ENCODE results near the gene CCDC92. TPM values are rescaled to one million over a fixed set of nuclear protein-coding genes. Genes with fewer than 3 reads are reported as not detected.

The CCDC92 gene
- total RNA-seq, 2 donors from 2014 or later: 9.6 to 19.5 TPM

GRCh38 chr12:123952037-123952436 is 20.6 kb downstream of the CCDC92 start:
- H3K9ac ChIP-seq (ENCODE audit: low read depth in 2 of 2, low read length in 2 of 2): no peak overlapping the region
- intact Hi-C loops (cut with DNase I): no loop called here
- no peaks in the 10 kb centered on the region for H3K36me3 ChIP-seq
- H3K27me3 ChIP-seq: no peaks in the 10 kb centered on the region
- no peak for DNase-seq
- no peaks in the 10 kb centered on the region for H3K9me3 ChIP-seq
- no peak for TF ChIP-seq CTCF (IDR thresholded peaks at IDR 0.05)
- H3K4me1 ChIP-seq: no peaks in the 10 kb centered on the region
- H3K27ac ChIP-seq: no peak overlapping the region
- no peak overlapping the region for H3K4me3 ChIP-seq

GRCh38 chr12:123951467-123951866 is 21.2 kb downstream of the CCDC92 start:
- Histone ChIP-seq H3K9me3 (no peaks in the 10 kb centered on the region), H3K27ac (no peak overlapping the region), H3K4me3 (no peak overlapping the region), H3K4me1 (no peaks in the 10 kb centered on the region), H3K27me3 (no peaks in the 10 kb centered on the region), H3K9ac (ENCODE audit: low read depth in 2 of 2, low read length in 2 of 2) (no peak overlapping the region), H3K36me3 (no peaks in the 10 kb centered on the region)
- TF ChIP-seq CTCF (IDR thresholded peaks at IDR 0.05): no peak
- DNase-seq: no peak
- intact Hi-C loops (cut with DNase I): no loop called here

- H3K9me3 ChIP-seq: no peaks in the 10 kb centered on the region
- no peak for TF ChIP-seq CTCF (IDR thresholded peaks at IDR 0.05)
- H3K27me3 ChIP-seq: no peaks in the 10 kb centered on the region
- no peak for DNase-seq
- intact Hi-C loops (cut with DNase I): no loop called here
- no peaks in the 10 kb centered on the region for H3K4me1 ChIP-seq
- no peak overlapping the region for H3K4me3 ChIP-seq
- H3K27ac ChIP-seq: no peak overlapping the region
- H3K36me3 ChIP-seq: no peaks in the 10 kb centered on the region
- no peak overlapping the region for H3K9ac ChIP-seq (ENCODE audit: low read depth in 2 of 2, low read length in 2 of 2)
These were observed 21.9 kb downstream of the CCDC92 start for GRCh38 chr12:123950476-123951349.

- Histone ChIP-seq H3K4me1 (no peaks in the 10 kb centered on the region), H3K9ac (ENCODE audit: low read depth in 2 of 2, low read length in 2 of 2) (no peak overlapping the region), H3K27ac (no peak overlapping the region), H3K36me3 (no peaks in the 10 kb centered on the region), H3K9me3 (no peaks in the 10 kb centered on the region), H3K4me3 (no peak overlapping the region), H3K27me3 (no peaks in the 10 kb centered on the region)
- intact Hi-C loops (cut with DNase I): no loop called here
- no peak for TF ChIP-seq CTCF (IDR thresholded peaks at IDR 0.05)
- no peak for DNase-seq
These were observed 22.9 kb downstream of the CCDC92 start for GRCh38 chr12:123949770-123950165.

- DNase-seq: no peak
- intact Hi-C loops (cut with DNase I): no loop called here
- no peak overlapping the region for H3K4me3 ChIP-seq
- no peaks in the 10 kb centered on the region for H3K9me3 ChIP-seq
- H3K36me3 ChIP-seq: no peaks in the 10 kb centered on the region
- H3K27ac ChIP-seq: no peak overlapping the region
- H3K9ac ChIP-seq (ENCODE audit: low read depth in 2 of 2, low read length in 2 of 2): no peak overlapping the region
- H3K27me3 ChIP-seq: no peaks in the 10 kb centered on the region
- no peaks in the 10 kb centered on the region for H3K4me1 ChIP-seq
- TF ChIP-seq CTCF (IDR thresholded peaks at IDR 0.05): no peak
These were observed 23.5 kb downstream of the CCDC92 start for GRCh38 chr12:123948796-123949769.
